Gastrocnemius medialis (tissue), 4 donors: Measurements from ENCODE around the gene TRIM8. TPM values are rescaled to one million over a fixed set of nuclear protein-coding genes. Genes with fewer than 3 reads are reported as not detected.

ENCODE experiments used
- ATAC-seq, 2 donors: fragments of 150-250 bp; one replicate each; pipeline ENCODE4 v1.9.1; 2016
- DNase-seq, 2 donors: peaks; one replicate each; pipeline ENCODE4 v3.0.0-alpha.2; 2019
- H3K27ac ChIP-seq, 4 donors: fragments of 200-600 bp; sonication (generic); 1 replicate in 1 of 4; 2 replicates in 3 of 4; pipeline ENCODE4 v1.5.1; 2016 to 2018; ENCODE audit warnings: mild to moderate bottlenecking in 2 of 4, moderate library complexity in 1 of 4
- H3K27me3 ChIP-seq, 3 donors: fragments of 200-600 bp; sonication (generic) in 2 of 3; 1 replicate in 1 of 3; 2 replicates in 2 of 3; pipeline versions ENCODE4 v1.5.1 to v1.6.0; 2016 to 2019; ENCODE audit warnings: mild to moderate bottlenecking in 1 of 3, moderate library complexity in 1 of 3
- H3K36me3 ChIP-seq, 2 donors: fragments of 200-600 bp; sonication (generic) in 1 of 2; one replicate each; pipeline ENCODE4 v1.5.1; 2017 to 2018
- H3K4me1 ChIP-seq, 2 donors: fragments of 200-600 bp; sonication (generic) in 1 of 2; one replicate each; pipeline ENCODE4 v1.5.1; 2016 to 2017; ENCODE audit warnings: mild to moderate bottlenecking in 2 of 2
- H3K4me3 ChIP-seq, 4 donors: fragments of 200-600 bp; sonication (generic) in 3 of 4; 1 replicate in 1 of 4; 2 replicates in 3 of 4; pipeline ENCODE4 v1.5.1; 2016 to 2019; ENCODE audit warnings: mild to moderate bottlenecking in 2 of 4
- H3K9me3 ChIP-seq, 3 donors: fragments of 200-600 bp; sonication (generic) in 2 of 3; 1 replicate in 1 of 3; 2 replicates in 2 of 3; pipeline ENCODE4 v1.5.1; 2016 to 2019
- CTCF ChIP-seq, 5 experiments: fragments of 450-650 bp in 3 of 5; fragments of 200-600 bp in 2 of 5; sonication (generic) in 2 of 5; IDR thresholded peaks in 4 of 5; conservative IDR thresholded peaks in 1 of 5; 1 replicate in 4 of 5; 2 replicates in 1 of 5; pipeline ENCODE4 v1.5.1; 2016 to 2019; ENCODE audit warnings: antibody characterized with exemption in 5 of 5, mild to moderate bottlenecking in 3 of 5, moderate library complexity in 3 of 5
- POLR2A ChIP-seq, 2 donors: fragments of 450-650 bp; IDR thresholded peaks; one replicate each; pipeline ENCODE4 v1.6.1; 2017; ENCODE audit warnings: antibody characterized with exemption in 2 of 2, mild to moderate bottlenecking in 2 of 2, moderate library complexity in 2 of 2
- in situ Hi-C, 4 donors: fragments of 200-750 bp; cut with MboI; loops; one replicate each; pipeline versions ENCODE4 v1.15.0 to v1.8.0; 2017; ENCODE audit warnings: low sequenced_read_pairs in 4 of 4
- intact Hi-C: fragments of 100-400 bp; cut with DNase I; formaldehyde crosslinking; loops from one replicate; pipeline ENCODE4 v1.15.1; 2023; ENCODE audit warnings: low total_unique reads
- total RNA-seq, 4 donors: library from RNA; depleted of rRNA; stranded (reverse); fragments of >200 nt; gene quantifications; one replicate each; pipeline versions ENCODE4 v1.1.0 to v1.2.3, GENCODE V29; 2016

Gene TRIM8
- total RNA-seq, 4 donors from 2014 or later = 113 to 222 (median 138) TPM

GRCh38 chr10:102648269-102648888 lies 4.1 kb downstream of the TRIM8 start:
- no peaks in the 10 kb centered on the region for H3K9me3 ChIP-seq
- peak overlapping the region; percentile 62 to 90 (median 80) for H3K4me3 ChIP-seq
- H3K36me3 ChIP-seq = no peaks in the 10 kb centered on the region
- intact Hi-C loops = no loop called here
- no peaks in the 10 kb centered on the region for H3K27me3 ChIP-seq
- DNase-seq = no peak
- ATAC-seq = no peak
- H3K4me1 ChIP-seq = peaks cover 53 to 60% of the 10 kb centered on the region in 2 donors
- TF ChIP-seq CTCF (IDR thresholded peaks at IDR 0.05 in 4 of 5, conservative IDR thresholded peaks at IDR 0.05 in 1 of 5) = no peak
- TF ChIP-seq POLR2A (IDR thresholded peaks at IDR 0.05) = no peak
- in situ Hi-C loops = no loop called here
- peak overlapping the region; percentile 99 to 100 (median 100) for H3K27ac ChIP-seq

GRCh38 chr10:102648889-102649796 lies 4.9 kb downstream of the TRIM8 start:
- ATAC-seq (no peak), DNase-seq (peak in 1 of 2 donors; percentile 52)
- H3K4me1 ChIP-seq = peaks cover 53 to 60% of the 10 kb centered on the region in 2 donors
- intact Hi-C loops = no loop called here
- in situ Hi-C loops = no loop called here
- H3K4me3 ChIP-seq = peak overlapping the region; percentile 62 to 90 (median 80)
- H3K27ac ChIP-seq = peak overlapping the region; percentile 60 to 100 (median 100)
- no peaks in the 10 kb centered on the region for H3K27me3 ChIP-seq
- TF ChIP-seq CTCF (IDR thresholded peaks at IDR 0.05 in 4 of 5, conservative IDR thresholded peaks at IDR 0.05 in 1 of 5) (no peak), POLR2A (IDR thresholded peaks at IDR 0.05) (no peak)
- no peaks in the 10 kb centered on the region for H3K36me3 ChIP-seq
- no peaks in the 10 kb centered on the region for H3K9me3 ChIP-seq

- Histone ChIP-seq H3K4me3 (peak overlapping the region; percentile 62 to 90 (median 80)), H3K27me3 (no peaks in the 10 kb centered on the region), H3K9me3 (no peaks in the 10 kb centered on the region), H3K27ac (peak overlapping the region; percentile 60 to 100 (median 100)), H3K36me3 (peaks cover 0 to 8% of the 10 kb centered on the region in 2 donors), H3K4me1 (peaks cover 53 to 60% of the 10 kb centered on the region in 2 donors)
- in situ Hi-C loops = no loop called here
- DNase-seq = no peak
- ATAC-seq = no peak
- intact Hi-C loops = no loop called here
- TF ChIP-seq POLR2A (IDR thresholded peaks at IDR 0.05) = no peak
- no peak for TF ChIP-seq CTCF (IDR thresholded peaks at IDR 0.05 in 4 of 5, conservative IDR thresholded peaks at IDR 0.05 in 1 of 5)
Measured at GRCh38 chr10:102649797-102650654, 5.7 kb downstream of the TRIM8 start.

GRCh38 chr10:102650655-102651454 lies 6.6 kb downstream of the TRIM8 start:
- no peak for DNase-seq
- Histone ChIP-seq H3K36me3 (peaks cover 0 to 16% of the 10 kb centered on the region in 2 donors), H3K4me3 (peak overlapping the region in 1 of 4 donors; percentile 3), H3K9me3 (no peaks in the 10 kb centered on the region), H3K27ac (peak overlapping the region; percentile 47 to 100 (median 100)), H3K27me3 (no peaks in the 10 kb centered on the region), H3K4me1 (peaks cover 53 to 60% of the 10 kb centered on the region in 2 donors)
- in situ Hi-C loops = no loop called here
- no peak for ATAC-seq
- intact Hi-C loops = no loop called here
- no peak for TF ChIP-seq CTCF (IDR thresholded peaks at IDR 0.05 in 4 of 5, conservative IDR thresholded peaks at IDR 0.05 in 1 of 5)
- no peak for TF ChIP-seq POLR2A (IDR thresholded peaks at IDR 0.05)
